Neuronal stem cell (in vitro differentiated cells): Measurements from ENCODE around the gene PCP4.

Experiments
- DNase-seq: peaks from one replicate; pipeline ENCODE4 v3.0.0-alpha.2; 2013; ENCODE audit warnings: low spot score
- H2AFZ ChIP-seq: one replicate; pipeline ENCODE4 v1.6.1; 2013; ENCODE audit warnings: mild to moderate bottlenecking, low read length, inconsistent platforms
- H2AK5ac ChIP-seq: 2 replicates; pipeline ENCODE4 v1.6.1; 2013; ENCODE audit warnings: low read depth, mild to moderate bottlenecking, inconsistent platforms, low read length, moderate library complexity, mixed read lengths
- H2BK120ac ChIP-seq: 2 replicates; pipeline ENCODE4 v1.6.1; 2013; ENCODE audit warnings: low read depth, mild to moderate bottlenecking, inconsistent platforms, low read length, moderate library complexity, mixed read lengths
- H2BK12ac ChIP-seq: one replicate; pipeline ENCODE4 v1.6.1; 2013; ENCODE audit warnings: low read length, inconsistent platforms
- H2BK15ac ChIP-seq: 2 replicates; pipeline ENCODE4 v1.6.1; 2013; ENCODE audit warnings: mild to moderate bottlenecking, low read length, inconsistent platforms, mixed read lengths
- H2BK5ac ChIP-seq: one replicate; pipeline ENCODE4 v1.6.1; 2013; ENCODE audit warnings: inconsistent platforms, mild to moderate bottlenecking, low read length, moderate library complexity
- H3K14ac ChIP-seq: one replicate; pipeline ENCODE4 v1.6.1; 2013; ENCODE audit warnings: low read length, inconsistent platforms
- H3K18ac ChIP-seq: 2 replicates; pipeline ENCODE4 v1.6.1; 2013; ENCODE audit warnings: low read length, inconsistent platforms
- H3K23ac ChIP-seq: 2 replicates; pipeline ENCODE4 v1.6.1; 2013; ENCODE audit warnings: low read depth, mild to moderate bottlenecking, mixed read lengths, low read length, inconsistent platforms; ENCODE audit not compliant: poor library complexity
- H3K27ac ChIP-seq: replicated peaks from 3 replicates; pipeline ENCODE4 v1.5.1; 2013; ENCODE audit warnings: low read length, inconsistent platforms
- H3K27me3 ChIP-seq, 3 experiments: 2 replicates each; pipeline ENCODE4 v1.6.1; 2013; ENCODE audit warnings: low read length in 3 of 3, mild to moderate bottlenecking in 2 of 3, inconsistent platforms in 1 of 3, low read depth in 1 of 3, mixed read lengths in 1 of 3, moderate library complexity in 1 of 3; ENCODE audit not compliant: control insufficient read depth in 3 of 3, insufficient read depth in 3 of 3
- H3K36me3 ChIP-seq, 2 donors: replicated peaks in 1 of 2; 2 replicates each; pipeline ENCODE4 v1.6.1; 2013; ENCODE audit warnings: low read length in 2 of 2; ENCODE audit not compliant: control insufficient read depth in 2 of 2, insufficient read depth in 2 of 2
- H3K4ac ChIP-seq: 2 replicates; pipeline ENCODE4 v1.6.1; 2013; ENCODE audit warnings: inconsistent platforms, mild to moderate bottlenecking, low read length, moderate library complexity
- H3K4me1 ChIP-seq, 2 donors: 1 replicate in 1 of 2; 2 replicates in 1 of 2; pipeline ENCODE4 v1.6.1; 2013; ENCODE audit warnings: low read length in 2 of 2, low read depth in 1 of 2; ENCODE audit not compliant: control insufficient read depth in 2 of 2, insufficient read depth in 1 of 2
- H3K4me2 ChIP-seq: one replicate; pipeline ENCODE4 v1.6.1; 2013; ENCODE audit warnings: mild to moderate bottlenecking, low read length, inconsistent platforms; ENCODE audit not compliant: insufficient read depth, poor library complexity, severe bottlenecking
- H3K4me3 ChIP-seq, 2 donors: 2 replicates each; pipeline ENCODE4 v1.5.1; 2013; ENCODE audit warnings: low read length in 2 of 2, mild to moderate bottlenecking in 2 of 2, inconsistent platforms in 1 of 2, moderate library complexity in 1 of 2
- H3K79me1 ChIP-seq: one replicate; pipeline ENCODE4 v1.6.1; 2013; ENCODE audit warnings: low read depth, mild to moderate bottlenecking, inconsistent platforms, low read length, moderate library complexity
- H3K9ac ChIP-seq: one replicate; pipeline ENCODE4 v1.6.1; 2013; ENCODE audit warnings: mild to moderate bottlenecking, low read depth, low read length, inconsistent platforms; ENCODE audit not compliant: poor library complexity
- H3K9me3 ChIP-seq, 2 donors: replicated peaks in 1 of 2; 2 replicates each; pipeline versions ENCODE3 to v1.6.1; 2013; ENCODE audit warnings: low read length in 2 of 2, mild to moderate bottlenecking in 2 of 2, inconsistent platforms in 1 of 2, low read depth in 1 of 2, mixed read lengths in 1 of 2, moderate library complexity in 1 of 2; ENCODE audit not compliant: control insufficient read depth in 2 of 2, insufficient read depth in 1 of 2
- H4K8ac ChIP-seq: one replicate; pipeline ENCODE4 v1.6.1; 2013; ENCODE audit warnings: low read depth, mild to moderate bottlenecking, inconsistent platforms, low read length, moderate library complexity
- H4K91ac ChIP-seq: one replicate; pipeline ENCODE4 v1.6.1; 2013; ENCODE audit warnings: low read length, low read depth, mild to moderate bottlenecking, inconsistent platforms; ENCODE audit not compliant: poor library complexity
- WGBS, 2 donors: extraction: QIAGEN DNeasy Blood & Tissue Kit; methylation state at CpG; one replicate each; pipeline ENCODE4 v1.1.7; 2013; ENCODE audit warnings: missing lambda C conversion rate in 2 of 2, mixed read lengths in 1 of 2; ENCODE audit not compliant: insufficient read length in 2 of 2, insufficient replicate concordance in 1 of 2; ENCODE audit errors: extremely low coverage in 2 of 2; 5-methylcytosine and 5-hydroxymethylcytosine counted together

Gene PCP4

GRCh38 chr21:39972976-39973770, 105.9 kb downstream of the PCP4 start:
- H3K14ac ChIP-seq = no peak overlapping the region
- peaks cover 0 to 2% of the 10 kb centered on the region in 2 donors for H3K9me3 ChIP-seq
- no peak overlapping the region for H3K4ac ChIP-seq
- H4K8ac ChIP-seq = no peak overlapping the region
- no peaks in the 10 kb centered on the region for H3K36me3 ChIP-seq
- H3K4me3 ChIP-seq = no peak overlapping the region
- H2BK5ac ChIP-seq = no peak overlapping the region
- no peak overlapping the region for H3K9ac ChIP-seq
- no peak overlapping the region for H3K27ac ChIP-seq
- DNase-seq = no peak
- WGBS, 2 donors = no CpG with 5 or more reads among the region's 14 CpGs
- H3K79me1 ChIP-seq = no peaks in the 10 kb centered on the region
- H2AFZ ChIP-seq = no peak overlapping the region
- H3K27me3 ChIP-seq = no peaks in the 10 kb centered on the region
- H2AK5ac ChIP-seq = no peak overlapping the region
- no peak overlapping the region for H4K91ac ChIP-seq
- no peak overlapping the region for H2BK15ac ChIP-seq
- H3K23ac ChIP-seq = no peak overlapping the region
- H2BK12ac ChIP-seq = no peak overlapping the region
- H3K18ac ChIP-seq = no peak overlapping the region
- peaks cover 2 to 3% of the 10 kb centered on the region in 2 donors for H3K4me1 ChIP-seq
- no peak overlapping the region for H3K4me2 ChIP-seq
- no peak overlapping the region for H2BK120ac ChIP-seq

GRCh38 chr21:39976800-39977199, 109.6 kb downstream of the PCP4 start:
- no CpG with 5 or more reads among the region's 5 CpGs for WGBS, 2 donors
- Histone ChIP-seq H3K27ac (no peak overlapping the region), H3K4me2 (no peak overlapping the region), H2BK120ac (no peak overlapping the region), H3K4me3 (no peak overlapping the region), H2BK12ac (no peak overlapping the region), H2AFZ (no peak overlapping the region), H3K9me3 (peaks cover 0 to 2% of the 10 kb centered on the region in 2 donors), H2BK15ac (no peak overlapping the region), H3K4ac (no peak overlapping the region), H2BK5ac (no peak overlapping the region), H3K79me1 (no peaks in the 10 kb centered on the region), H3K23ac (no peak overlapping the region), H2AK5ac (no peak overlapping the region), H3K14ac (no peak overlapping the region), H4K91ac (no peak overlapping the region), H3K4me1 (peaks cover 2 to 3% of the 10 kb centered on the region in 2 donors), H3K9ac (peak overlapping the region; percentile 0), H4K8ac (no peak overlapping the region), H3K36me3 (no peaks in the 10 kb centered on the region), H3K18ac (no peak overlapping the region), H3K27me3 (peaks cover 0 to 2% (median 0%) of the 10 kb centered on the region in 3 experiments)
- DNase-seq = no peak
